Vagina (tissue), 2 donors: ENCODE measurements around the gene TECRL.

ENCODE experiments used
- POLR2A ChIP-seq, 2 donors: fragments of 450-650 bp; IDR thresholded peaks; one replicate each; pipeline ENCODE4 v1.6.1; 2017; ENCODE audit warnings: antibody characterized with exemption in 2 of 2, mild to moderate bottlenecking in 2 of 2, moderate library complexity in 2 of 2
- POLR2AphosphoS5 ChIP-seq, 2 donors: sonication (generic); formaldehyde crosslinking; IDR thresholded peaks; one replicate each; pipeline ENCODE4 v1.9.0; 2017; ENCODE audit warnings: antibody characterized with exemption in 2 of 2, mild to moderate bottlenecking in 2 of 2, low read depth in 1 of 2; ENCODE audit not compliant: insufficient read depth in 1 of 2
- TF ChIP-seq, protein P1 (sequence below), 3 experiments: fragments of 450-650 bp in 2 of 3; fragments of 200-600 bp in 1 of 3; sonication (generic) in 1 of 3; IDR thresholded peaks; one replicate each; pipeline ENCODE4 v1.5.1; 2017 to 2019; ENCODE audit warnings: antibody characterized with exemption in 3 of 3, mild to moderate bottlenecking in 2 of 3, moderate library complexity in 2 of 3

DNA sequence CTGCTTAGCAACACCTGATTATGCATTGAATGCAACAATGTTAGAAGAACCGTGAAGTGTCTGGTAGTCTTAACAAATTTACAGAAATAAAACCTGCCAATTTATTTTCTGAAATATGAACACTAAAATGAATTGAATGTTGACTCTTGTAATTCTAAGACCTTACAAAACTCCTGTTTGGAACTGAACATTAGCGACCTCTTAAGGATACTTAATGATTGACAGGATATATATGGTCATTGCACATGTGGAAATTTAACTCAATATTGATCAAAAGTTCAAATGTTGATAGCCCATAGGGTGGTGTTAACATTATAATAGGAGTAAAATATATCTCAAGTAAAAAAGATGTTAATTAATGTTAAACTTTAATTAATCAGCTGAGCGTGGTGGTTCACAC lies 79.1 kb downstream of the TECRL start:
- TF ChIP-seq POLR2A (IDR thresholded peaks at IDR 0.05) (no peak), POLR2AphosphoS5 (IDR thresholded peaks at IDR 0.05; ENCODE audit: insufficient read depth in 1 of 2, low read depth in 1 of 2) (no peak)
- TF ChIP-seq, protein P1, sequence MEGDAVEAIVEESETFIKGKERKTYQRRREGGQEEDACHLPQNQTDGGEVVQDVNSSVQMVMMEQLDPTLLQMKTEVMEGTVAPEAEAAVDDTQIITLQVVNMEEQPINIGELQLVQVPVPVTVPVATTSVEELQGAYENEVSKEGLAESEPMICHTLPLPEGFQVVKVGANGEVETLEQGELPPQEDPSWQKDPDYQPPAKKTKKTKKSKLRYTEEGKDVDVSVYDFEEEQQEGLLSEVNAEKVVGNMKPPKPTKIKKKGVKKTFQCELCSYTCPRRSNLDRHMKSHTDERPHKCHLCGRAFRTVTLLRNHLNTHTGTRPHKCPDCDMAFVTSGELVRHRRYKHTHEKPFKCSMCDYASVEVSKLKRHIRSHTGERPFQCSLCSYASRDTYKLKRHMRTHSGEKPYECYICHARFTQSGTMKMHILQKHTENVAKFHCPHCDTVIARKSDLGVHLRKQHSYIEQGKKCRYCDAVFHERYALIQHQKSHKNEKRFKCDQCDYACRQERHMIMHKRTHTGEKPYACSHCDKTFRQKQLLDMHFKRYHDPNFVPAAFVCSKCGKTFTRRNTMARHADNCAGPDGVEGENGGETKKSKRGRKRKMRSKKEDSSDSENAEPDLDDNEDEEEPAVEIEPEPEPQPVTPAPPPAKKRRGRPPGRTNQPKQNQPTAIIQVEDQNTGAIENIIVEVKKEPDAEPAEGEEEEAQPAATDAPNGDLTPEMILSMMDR (IDR thresholded peaks at IDR 0.05), result no peak
